Esophagus (tissue), 2 donors: ENCODE measurements around the gene C1orf94. TPM values are rescaled to one million over a fixed set of nuclear protein-coding genes. Genes with fewer than 3 reads are reported as not detected.

Source experiments
- H3K27ac ChIP-seq, 2 donors: one replicate each; pipeline ENCODE4 v1.5.1; 2013; ENCODE audit warnings: low read depth in 2 of 2, mild to moderate bottlenecking in 2 of 2, inconsistent platforms in 1 of 2, low read length in 1 of 2, moderate library complexity in 1 of 2
- H3K27me3 ChIP-seq, 2 donors: one replicate each; pipeline ENCODE4 v1.6.1; 2013; ENCODE audit warnings: low read length in 2 of 2, control low read depth in 1 of 2, mild to moderate bottlenecking in 1 of 2; ENCODE audit not compliant: insufficient read depth in 2 of 2, control insufficient read depth in 1 of 2
- H3K36me3 ChIP-seq, 2 donors: one replicate each; pipeline ENCODE4 v1.6.1; 2013; ENCODE audit warnings: low read length in 1 of 2; ENCODE audit not compliant: control insufficient read depth in 2 of 2, insufficient read depth in 2 of 2
- H3K4me1 ChIP-seq, 2 donors: one replicate each; pipeline ENCODE4 v1.6.1; 2013; ENCODE audit warnings: low read length in 1 of 2; ENCODE audit not compliant: control insufficient read depth in 2 of 2, insufficient read depth in 2 of 2
- H3K4me3 ChIP-seq, 2 donors: one replicate each; pipeline ENCODE4 v1.5.1; 2013; ENCODE audit warnings: low read length in 2 of 2, mild to moderate bottlenecking in 2 of 2, low read depth in 1 of 2, moderate library complexity in 1 of 2
- H3K9me3 ChIP-seq, 2 donors: one replicate each; pipeline ENCODE4 v1.6.1; 2013; ENCODE audit warnings: mild to moderate bottlenecking in 2 of 2, low read depth in 1 of 2, low read length in 1 of 2, moderate library complexity in 1 of 2; ENCODE audit not compliant: control insufficient read depth in 2 of 2, insufficient read depth in 1 of 2
- WGBS, 2 donors: extraction: QIAGEN DNeasy Blood & Tissue Kit; methylation state at CpG; one replicate each; pipeline ENCODE4 v1.1.7; 2013; 5-methylcytosine and 5-hydroxymethylcytosine counted together
- polyA plus RNA-seq, 2 donors: library from polyadenylated mRNA; stranded (reverse); fragments of 200-250 nt; gene quantifications; one replicate each; pipeline ENCODE4 v1.2.3, GENCODE V29; 2013
- donor health status: healthy with polysubstance abuse.
- donor health status: Bipolar disorder and iron deficiency.

C1orf94 gene
- polyA plus RNA-seq, 2 donors, result not detected

DNA sequence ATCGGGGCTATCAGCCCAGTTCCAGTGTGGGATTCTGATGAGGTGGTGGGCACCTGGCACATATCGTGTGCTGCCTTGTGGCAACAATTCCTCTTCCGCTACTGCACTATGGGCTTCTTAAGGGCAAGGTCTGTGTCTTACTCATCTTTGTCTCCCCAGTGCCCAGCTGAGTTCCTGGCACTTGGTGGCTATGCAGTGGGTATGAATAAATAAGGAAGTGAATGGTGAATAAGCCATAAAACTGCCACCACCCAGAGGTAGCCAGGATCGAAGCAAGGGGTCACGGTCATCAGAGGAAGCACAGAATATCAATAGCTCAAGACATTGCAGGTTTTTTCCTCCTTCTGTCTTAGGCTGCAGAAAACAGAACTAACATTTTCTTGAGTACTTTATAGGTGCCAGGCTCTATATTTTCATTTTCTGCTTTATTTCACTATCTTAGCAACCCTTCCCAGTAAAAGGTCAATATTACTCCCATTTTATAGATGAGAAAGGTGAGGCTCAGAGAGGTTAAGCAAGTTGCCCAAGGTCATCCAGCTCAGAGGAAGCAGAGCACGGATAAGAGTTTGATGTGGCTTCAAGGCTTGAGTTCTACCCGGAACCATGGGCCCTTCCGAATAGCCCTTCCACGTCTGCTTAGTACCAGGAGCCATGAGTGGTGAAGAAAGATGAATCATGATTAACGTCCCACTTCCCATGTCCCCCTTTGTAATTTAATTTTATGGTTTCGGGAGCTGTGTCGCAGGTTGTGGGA, 10.2 kb downstream of the C1orf94 start:
- Histone ChIP-seq H3K4me1 (peaks cover 0 to 2% of the 10 kb centered on the region in 2 donors), H3K27ac (no peak overlapping the region), H3K4me3 (no peak overlapping the region), H3K36me3 (no peaks in the 10 kb centered on the region), H3K27me3 (no peaks in the 10 kb centered on the region), H3K9me3 (peaks cover 3% of the 10 kb centered on the region in 2 donors)
- WGBS, 2 donors, result 80 to 83% methylated on average over 12 of the region's 12 CpGs

DNA sequence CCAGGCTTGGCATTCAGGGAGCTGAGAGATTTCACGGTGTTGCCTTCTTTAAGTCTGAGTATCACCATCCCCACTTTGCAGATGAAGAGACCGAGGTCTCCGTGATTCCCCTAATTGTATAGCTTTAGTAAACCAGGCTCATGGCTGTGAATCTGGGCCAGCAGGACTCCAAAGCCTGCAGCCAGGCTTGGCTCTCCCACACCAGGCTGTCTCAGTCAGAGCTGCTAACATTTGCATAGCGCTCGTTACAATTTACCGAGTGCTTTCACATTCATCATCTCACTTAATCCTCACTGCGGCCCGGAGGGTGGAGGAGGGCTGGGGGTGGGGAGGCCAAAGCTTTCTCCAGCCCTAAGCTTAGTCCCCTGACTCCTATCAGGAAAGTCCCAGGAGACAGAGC, 11.7 kb downstream of the C1orf94 start:
- no peaks in the 10 kb centered on the region for H3K27me3 ChIP-seq
- peaks cover 0 to 2% of the 10 kb centered on the region in 2 donors for H3K4me1 ChIP-seq
- no peak overlapping the region for H3K27ac ChIP-seq
- 12 to 13% methylated on average over 8 of the region's 8 CpGs for WGBS, 2 donors
- peaks cover 3% of the 10 kb centered on the region in 2 donors for H3K9me3 ChIP-seq
- no peak overlapping the region for H3K4me3 ChIP-seq
- no peaks in the 10 kb centered on the region for H3K36me3 ChIP-seq

DNA sequence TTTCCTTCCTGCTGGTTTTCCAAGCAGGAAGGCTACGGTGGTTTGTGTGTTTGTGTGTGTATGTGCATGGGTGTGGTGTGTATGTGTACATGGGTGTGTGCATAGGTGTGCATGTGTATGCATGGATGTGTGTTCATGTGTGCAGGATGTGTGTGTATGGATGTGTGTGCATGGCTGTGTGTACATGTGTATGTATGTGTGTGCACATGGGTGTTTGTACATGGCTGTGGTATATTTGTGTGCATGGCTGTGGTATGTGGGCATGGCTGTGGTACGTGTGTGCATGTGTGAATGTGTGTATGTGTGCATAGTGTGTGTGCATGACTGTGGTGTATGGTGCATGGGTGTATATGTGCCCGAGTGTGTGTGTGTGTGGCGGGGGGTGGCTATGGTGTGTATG, 12.3 kb downstream of the C1orf94 start:
- no peak overlapping the region for H3K27ac ChIP-seq
- H3K27me3 ChIP-seq, result no peaks in the 10 kb centered on the region
- no peaks in the 10 kb centered on the region for H3K36me3 ChIP-seq
- H3K4me3 ChIP-seq, result no peak overlapping the region
- peaks cover 0 to 2% of the 10 kb centered on the region in 2 donors for H3K4me1 ChIP-seq
- H3K9me3 ChIP-seq, result peaks cover 3% of the 10 kb centered on the region in 2 donors
- WGBS, 2 donors, result 65 to 73% methylated on average over 4 of the region's 4 CpGs

DNA sequence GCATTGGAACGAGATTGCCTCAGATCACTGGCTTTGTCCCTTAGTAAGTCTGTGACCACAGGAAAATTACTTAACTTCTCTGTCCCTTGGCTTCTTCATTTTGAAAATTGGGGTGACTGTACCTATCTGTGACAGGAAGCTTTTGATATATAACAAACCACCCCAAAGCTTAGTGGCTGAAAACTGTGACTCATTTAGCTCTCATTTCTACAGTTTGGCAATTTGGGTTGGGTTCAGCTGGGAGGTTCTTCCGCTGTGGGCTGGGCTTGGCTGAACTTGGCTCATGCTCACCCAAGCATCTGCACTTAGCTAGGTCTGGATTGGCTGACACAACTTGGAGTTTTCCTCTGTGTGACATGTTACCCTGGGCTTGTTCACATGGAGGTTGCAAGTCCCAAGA, 14.0 kb downstream of the C1orf94 start:
- WGBS, 2 donors, result 58 to 63% methylated on average over 2 of the region's 2 CpGs

DNA sequence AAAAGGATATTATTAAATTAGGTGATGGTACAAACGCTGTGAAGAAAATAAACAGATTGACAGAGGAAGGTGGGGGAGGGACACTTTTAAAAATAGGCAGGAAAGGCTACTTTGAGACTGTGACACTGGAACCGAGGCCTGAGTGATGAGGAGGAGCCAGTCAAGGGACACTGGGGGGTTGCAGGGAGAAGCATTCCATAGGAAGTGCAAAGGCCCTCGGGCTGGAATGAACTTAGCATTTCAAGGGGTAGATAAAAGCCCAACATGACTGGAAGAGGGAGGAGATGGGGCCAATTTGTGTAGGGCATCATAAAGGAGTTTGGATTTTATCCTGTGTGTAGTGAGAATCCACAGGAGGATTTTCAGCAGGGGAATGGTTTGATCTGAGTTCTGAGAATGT, 15.9 kb downstream of the C1orf94 start:
- Histone ChIP-seq H3K27me3 (no peaks in the 10 kb centered on the region), H3K4me3 (no peak overlapping the region), H3K27ac (no peak overlapping the region), H3K36me3 (no peaks in the 10 kb centered on the region), H3K9me3 (peaks cover 3% of the 10 kb centered on the region in 2 donors), H3K4me1 (peaks cover 0 to 2% of the 10 kb centered on the region in 2 donors)
- WGBS, 2 donors, result 56 to 62% methylated on average over 3 of the region's 3 CpGs

More for the DNA sequence above, 14.0 kb downstream of the C1orf94 start:
- Histone ChIP-seq H3K4me1 (peaks cover 0 to 2% of the 10 kb centered on the region in 2 donors), H3K36me3 (no peaks in the 10 kb centered on the region), H3K27ac (no peak overlapping the region), H3K4me3 (no peak overlapping the region), H3K9me3 (peaks cover 3% of the 10 kb centered on the region in 2 donors), H3K27me3 (no peaks in the 10 kb centered on the region)

DNA sequence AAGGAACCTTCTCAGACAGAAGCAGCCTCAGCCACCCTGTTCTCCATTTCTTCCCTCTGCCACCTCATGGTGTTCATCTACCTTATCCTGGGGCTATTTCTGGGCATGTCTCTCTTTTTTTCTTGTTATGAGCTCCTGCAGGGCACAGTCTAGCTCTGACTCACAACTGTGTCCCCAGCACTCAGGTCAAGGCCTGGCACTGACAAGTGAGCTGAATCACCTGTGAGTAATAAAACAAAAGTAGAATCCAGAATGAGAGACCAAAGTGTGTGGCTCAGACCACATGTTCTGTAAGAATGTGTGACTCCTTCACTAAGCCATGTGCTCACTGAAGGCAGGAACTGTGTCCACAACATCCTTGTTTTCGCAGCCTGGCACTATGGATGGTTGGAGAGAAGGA, 23.2 kb downstream of the C1orf94 start:
- WGBS, 2 donors, result 80 to 85% methylated on average over 1 of the region's 1 CpG
- no peak overlapping the region for H3K4me3 ChIP-seq

DNA sequence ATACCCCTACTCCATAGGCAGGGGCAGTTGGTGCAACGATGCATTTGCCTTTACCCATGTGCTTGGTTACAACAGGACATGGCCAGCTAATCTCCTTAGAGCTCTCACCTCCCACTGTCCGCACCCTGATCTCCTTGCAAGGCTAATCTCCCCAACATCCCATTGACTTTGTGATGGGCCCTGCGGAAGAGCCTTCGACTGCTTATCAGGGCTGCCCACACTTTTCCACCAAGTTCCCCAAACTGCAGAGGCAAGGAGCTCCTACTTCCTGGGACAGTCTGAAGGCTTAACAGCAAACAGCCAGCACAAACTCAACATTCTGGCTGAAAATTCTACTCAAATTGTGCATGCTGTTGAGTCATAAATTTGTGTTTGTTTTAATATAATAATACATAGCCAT, 36.0 kb downstream of the C1orf94 start:
- no peaks in the 10 kb centered on the region for H3K4me1 ChIP-seq
- 89 to 93% methylated on average over 4 of the region's 4 CpGs for WGBS, 2 donors
- H3K9me3 ChIP-seq, result no peaks in the 10 kb centered on the region
- no peak overlapping the region for H3K27ac ChIP-seq
- H3K27me3 ChIP-seq, result no peaks in the 10 kb centered on the region
- H3K4me3 ChIP-seq, result no peak overlapping the region
- no peaks in the 10 kb centered on the region for H3K36me3 ChIP-seq

More for the DNA sequence above, 23.2 kb downstream of the C1orf94 start:
- no peak overlapping the region for H3K27ac ChIP-seq
- H3K4me1 ChIP-seq, result no peaks in the 10 kb centered on the region
- no peaks in the 10 kb centered on the region for H3K27me3 ChIP-seq
- no peaks in the 10 kb centered on the region for H3K9me3 ChIP-seq
- no peaks in the 10 kb centered on the region for H3K36me3 ChIP-seq

DNA sequence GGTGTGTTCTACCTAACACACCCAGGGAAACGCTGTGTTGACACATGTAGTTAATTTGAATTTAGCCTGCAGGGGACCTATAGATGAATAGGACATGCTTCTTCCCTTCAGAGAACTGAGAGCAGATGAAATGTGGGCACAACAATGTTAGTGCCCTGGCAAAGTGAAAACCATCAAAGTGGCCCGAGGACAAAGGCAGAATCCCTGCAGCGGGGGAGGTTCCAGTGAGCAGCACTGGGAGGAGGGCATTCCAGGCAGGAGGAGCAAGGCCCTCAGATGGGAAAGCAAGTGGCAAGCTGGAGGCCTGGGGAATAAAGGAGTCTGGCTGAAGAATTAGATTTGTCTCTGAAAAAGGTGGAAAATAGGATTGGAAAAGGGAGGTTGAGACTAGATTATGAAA, 37.2 kb downstream of the C1orf94 start:
- Histone ChIP-seq H3K9me3 (no peaks in the 10 kb centered on the region), H3K36me3 (no peaks in the 10 kb centered on the region), H3K4me1 (no peaks in the 10 kb centered on the region), H3K27ac (no peak overlapping the region), H3K4me3 (no peak overlapping the region), H3K27me3 (no peaks in the 10 kb centered on the region)
- 35 to 38% methylated on average over 3 of the region's 3 CpGs for WGBS, 2 donors

DNA sequence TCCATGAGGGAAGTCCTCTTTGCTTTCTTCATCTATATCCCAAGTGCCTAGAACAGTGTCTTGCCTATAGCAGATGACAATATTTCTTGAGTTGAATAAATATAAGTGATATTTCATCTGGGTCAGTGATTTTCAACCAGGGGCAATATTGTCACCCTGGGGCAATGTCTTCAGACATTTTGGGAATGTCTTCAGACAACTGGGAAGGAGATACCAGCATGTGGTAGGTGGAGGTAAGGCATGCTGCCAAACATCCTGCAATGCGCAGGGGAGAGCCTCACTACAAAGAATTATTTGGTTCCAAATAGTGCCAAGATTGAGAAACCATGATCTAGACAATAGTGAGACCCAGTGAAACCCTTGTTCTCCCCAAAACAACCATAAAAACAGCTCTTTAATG, 54.7 kb downstream of the C1orf94 start:
- no peak overlapping the region for H3K4me3 ChIP-seq
- H3K9me3 ChIP-seq, result no peaks in the 10 kb centered on the region
- WGBS, 2 donors, result 71 to 76% methylated on average over 1 of the region's 1 CpG
- H3K4me1 ChIP-seq, result no peaks in the 10 kb centered on the region
- peaks cover 0 to 3% of the 10 kb centered on the region in 2 donors for H3K27me3 ChIP-seq
- H3K27ac ChIP-seq, result no peak overlapping the region
- H3K36me3 ChIP-seq, result no peaks in the 10 kb centered on the region

DNA sequence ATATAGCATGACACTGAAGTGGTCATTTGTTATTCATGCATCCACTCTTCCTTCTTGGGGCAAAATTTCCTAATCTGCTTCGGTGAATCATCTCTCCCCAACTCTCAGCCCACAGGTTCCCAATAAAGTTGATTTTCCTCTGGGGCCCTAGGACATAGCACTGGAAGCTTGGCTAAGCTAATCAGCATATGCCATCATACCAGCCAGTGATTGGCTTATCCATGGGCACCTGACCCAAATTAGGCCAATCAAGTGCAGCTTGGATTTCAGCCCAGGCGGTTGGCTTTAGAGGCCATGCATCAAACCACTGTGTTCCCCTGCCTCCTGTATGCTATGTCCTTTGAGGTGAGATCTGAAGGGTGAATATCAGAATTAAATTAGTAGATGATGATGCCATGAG, 58.9 kb downstream of the C1orf94 start:
- Histone ChIP-seq H3K36me3 (no peaks in the 10 kb centered on the region), H3K4me3 (no peak overlapping the region), H3K27me3 (no peaks in the 10 kb centered on the region), H3K9me3 (no peaks in the 10 kb centered on the region), H3K27ac (no peak overlapping the region), H3K4me1 (no peaks in the 10 kb centered on the region)
- WGBS, 2 donors, result 92% methylated on average over 2 of the region's 2 CpGs
